ENCODE data around the gene DNAJA4.

DNA sequence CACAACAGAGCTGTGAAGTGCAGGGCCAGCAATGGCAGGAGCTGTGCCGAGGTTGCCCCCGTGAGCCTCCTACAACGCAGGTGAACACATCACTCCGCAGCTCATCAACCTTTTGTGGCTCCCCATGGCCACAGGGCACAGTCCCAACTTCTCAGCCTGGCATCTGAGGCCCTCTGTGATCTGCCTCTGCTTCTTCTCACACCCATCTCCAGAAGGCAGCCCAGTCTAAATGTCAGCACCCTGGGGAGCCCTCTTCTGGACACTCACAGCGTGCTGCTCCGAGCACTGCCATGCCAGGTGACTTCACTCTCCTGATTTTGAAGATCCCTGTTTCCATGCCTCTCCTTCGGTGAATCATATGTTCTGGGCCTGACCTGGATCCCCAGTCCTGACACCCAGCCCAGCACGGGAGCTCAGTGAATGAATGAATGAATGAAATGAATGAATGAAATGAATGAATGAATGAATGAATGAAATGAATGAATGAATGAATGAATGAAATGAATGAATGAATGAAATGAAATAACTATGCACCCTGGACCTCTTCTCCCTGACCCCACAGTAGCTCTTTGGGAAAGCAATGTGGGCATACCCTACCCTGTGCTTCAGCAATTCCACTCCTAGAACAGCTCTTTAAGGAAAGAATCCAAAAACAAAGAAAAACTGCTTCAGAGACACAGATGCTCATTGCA lies 52.9 kb downstream of the DNAJA4 start:
- TF ChIP-seq, protein P1, sequence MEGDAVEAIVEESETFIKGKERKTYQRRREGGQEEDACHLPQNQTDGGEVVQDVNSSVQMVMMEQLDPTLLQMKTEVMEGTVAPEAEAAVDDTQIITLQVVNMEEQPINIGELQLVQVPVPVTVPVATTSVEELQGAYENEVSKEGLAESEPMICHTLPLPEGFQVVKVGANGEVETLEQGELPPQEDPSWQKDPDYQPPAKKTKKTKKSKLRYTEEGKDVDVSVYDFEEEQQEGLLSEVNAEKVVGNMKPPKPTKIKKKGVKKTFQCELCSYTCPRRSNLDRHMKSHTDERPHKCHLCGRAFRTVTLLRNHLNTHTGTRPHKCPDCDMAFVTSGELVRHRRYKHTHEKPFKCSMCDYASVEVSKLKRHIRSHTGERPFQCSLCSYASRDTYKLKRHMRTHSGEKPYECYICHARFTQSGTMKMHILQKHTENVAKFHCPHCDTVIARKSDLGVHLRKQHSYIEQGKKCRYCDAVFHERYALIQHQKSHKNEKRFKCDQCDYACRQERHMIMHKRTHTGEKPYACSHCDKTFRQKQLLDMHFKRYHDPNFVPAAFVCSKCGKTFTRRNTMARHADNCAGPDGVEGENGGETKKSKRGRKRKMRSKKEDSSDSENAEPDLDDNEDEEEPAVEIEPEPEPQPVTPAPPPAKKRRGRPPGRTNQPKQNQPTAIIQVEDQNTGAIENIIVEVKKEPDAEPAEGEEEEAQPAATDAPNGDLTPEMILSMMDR (IDR thresholded peaks at IDR 0.05; ENCODE audit: poor library complexity, severe bottlenecking): no peak
- TF ChIP-seq EP300 (conservative IDR thresholded peaks at IDR 0.05; ENCODE audit: poor library complexity, severe bottlenecking) (no peak), POLR2AphosphoS5 (IDR thresholded peaks at IDR 0.05) (no peak)

All from neural cell (in vitro differentiated cells).